ENCODE results near the gene C12orf76.

- TF ChIP-seq CTCF (IDR thresholded peaks at IDR 0.05) (no peak), POLR2A (IDR thresholded peaks at IDR 0.05) (no peak)
Observed at GRCh38 chr12:110059651-110060000, 11.3 kb upstream of the C12orf76 start.
